ENCODE measurements around the gene TPPP2. TPM values are rescaled to one million over a fixed set of nuclear protein-coding genes. Genes with fewer than 3 reads are reported as not detected.

TPPP2 gene
- polyA plus RNA-seq, 3 donors from 2014 or later, result not detected

GRCh38 chr14:21048638-21049037 lies 18.6 kb downstream of the TPPP2 start:
- Mint-ChIP-seq H3K27ac (no peak overlapping the region), H3K27me3 (ENCODE audit: low read depth in 3 of 3) (peaks cover 0 to 2% (median 2%) of the 10 kb centered on the region in 3 donors), H3K4me1 (no peaks in the 10 kb centered on the region), H3K4me3 (no peak overlapping the region), H3K9me3 (no peaks in the 10 kb centered on the region), H3K36me3 (no peaks in the 10 kb centered on the region)
- DNase-seq, result no peak

- H3K36me3 Mint-ChIP-seq, result no peaks in the 10 kb centered on the region
- no peaks in the 10 kb centered on the region for H3K4me1 Mint-ChIP-seq
- DNase-seq, result no peak
- H3K27ac Mint-ChIP-seq, result no peak overlapping the region
- H3K9me3 Mint-ChIP-seq, result no peaks in the 10 kb centered on the region
- peaks cover 0 to 2% (median 2%) of the 10 kb centered on the region in 3 donors for H3K27me3 Mint-ChIP-seq (ENCODE audit: low read depth in 3 of 3)
- no peak overlapping the region for H3K4me3 Mint-ChIP-seq
Observed at GRCh38 chr14:21049271-21049673, 19.3 kb downstream of the TPPP2 start.

- H3K4me3 Mint-ChIP-seq, result no peak overlapping the region
Observed at GRCh38 chr14:21050597-21050996, 20.6 kb downstream of the TPPP2 start.

GRCh38 chr14:21053184-21054122 lies 23.4 kb downstream of the TPPP2 start:
- H3K4me3 Mint-ChIP-seq, result no peak overlapping the region
- DNase-seq, result no peak
- no peaks in the 10 kb centered on the region for H3K9me3 Mint-ChIP-seq
- H3K27me3 Mint-ChIP-seq (ENCODE audit: low read depth in 3 of 3), result peaks cover 0 to 7% (median 2%) of the 10 kb centered on the region in 3 donors
- no peak overlapping the region for H3K27ac Mint-ChIP-seq
- no peaks in the 10 kb centered on the region for H3K36me3 Mint-ChIP-seq
- H3K4me1 Mint-ChIP-seq, result no peaks in the 10 kb centered on the region

More at GRCh38 chr14:21050597-21050996, 20.6 kb downstream of the TPPP2 start:
- Mint-ChIP-seq H3K4me1 (no peaks in the 10 kb centered on the region), H3K27ac (no peak overlapping the region), H3K9me3 (no peaks in the 10 kb centered on the region), H3K27me3 (ENCODE audit: low read depth in 3 of 3) (peaks cover 0 to 2% (median 0%) of the 10 kb centered on the region in 3 donors), H3K36me3 (no peaks in the 10 kb centered on the region)
- DNase-seq, result no peak

GRCh38 chr14:21054123-21054767 lies 24.2 kb downstream of the TPPP2 start:
- Mint-ChIP-seq H3K4me3 (no peak overlapping the region), H3K27me3 (ENCODE audit: low read depth in 3 of 3) (peaks cover 0 to 7% (median 2%) of the 10 kb centered on the region in 3 donors), H3K36me3 (no peaks in the 10 kb centered on the region), H3K9me3 (no peaks in the 10 kb centered on the region), H3K27ac (no peak overlapping the region), H3K4me1 (no peaks in the 10 kb centered on the region)
- no peak for DNase-seq

GRCh38 chr14:21054768-21055145 lies 24.7 kb downstream of the TPPP2 start:
- DNase-seq, result no peak
- no peaks in the 10 kb centered on the region for H3K4me1 Mint-ChIP-seq
- peaks cover 0 to 7% (median 2%) of the 10 kb centered on the region in 3 donors for H3K27me3 Mint-ChIP-seq (ENCODE audit: low read depth in 3 of 3)
- H3K4me3 Mint-ChIP-seq, result no peak overlapping the region
- no peaks in the 10 kb centered on the region for H3K36me3 Mint-ChIP-seq
- no peaks in the 10 kb centered on the region for H3K9me3 Mint-ChIP-seq
- no peak overlapping the region for H3K27ac Mint-ChIP-seq

GRCh38 chr14:21055432-21056117 lies 25.6 kb downstream of the TPPP2 start:
- H3K27ac Mint-ChIP-seq, result no peak overlapping the region
- peaks cover 0 to 7% (median 2%) of the 10 kb centered on the region in 3 donors for H3K27me3 Mint-ChIP-seq (ENCODE audit: low read depth in 3 of 3)
- H3K36me3 Mint-ChIP-seq, result no peaks in the 10 kb centered on the region
- H3K4me3 Mint-ChIP-seq, result no peak overlapping the region
- no peak for DNase-seq
- no peaks in the 10 kb centered on the region for H3K9me3 Mint-ChIP-seq
- no peaks in the 10 kb centered on the region for H3K4me1 Mint-ChIP-seq

- Mint-ChIP-seq H3K4me3 (no peak overlapping the region), H3K27me3 (ENCODE audit: low read depth in 3 of 3) (peaks cover 0 to 7% (median 2%) of the 10 kb centered on the region in 3 donors), H3K36me3 (no peaks in the 10 kb centered on the region), H3K27ac (no peak overlapping the region), H3K4me1 (no peaks in the 10 kb centered on the region), H3K9me3 (no peaks in the 10 kb centered on the region)
- DNase-seq, result no peak
Observed at GRCh38 chr14:21056520-21057163, 26.6 kb downstream of the TPPP2 start.

- Mint-ChIP-seq H3K4me1 (no peaks in the 10 kb centered on the region), H3K9me3 (no peaks in the 10 kb centered on the region), H3K27me3 (ENCODE audit: low read depth in 3 of 3) (peaks cover under 1 to 10% (median 9%) of the 10 kb centered on the region in 3 donors), H3K4me3 (no peak within 1 kb of the TSS), H3K36me3 (no peaks in the 10 kb centered on the region), H3K27ac (no peak within 1 kb of the TSS)
- no peak for DNase-seq
Observed at GRCh38 chr14:21057803-21058675, 28.0 kb downstream of the TPPP2 start, which contains the start of gene RNASE8. RNASE8 (plus strand) TSS chr14:21057822; CDS start chr14:21057893, 71 bp downstream.

DNA sequence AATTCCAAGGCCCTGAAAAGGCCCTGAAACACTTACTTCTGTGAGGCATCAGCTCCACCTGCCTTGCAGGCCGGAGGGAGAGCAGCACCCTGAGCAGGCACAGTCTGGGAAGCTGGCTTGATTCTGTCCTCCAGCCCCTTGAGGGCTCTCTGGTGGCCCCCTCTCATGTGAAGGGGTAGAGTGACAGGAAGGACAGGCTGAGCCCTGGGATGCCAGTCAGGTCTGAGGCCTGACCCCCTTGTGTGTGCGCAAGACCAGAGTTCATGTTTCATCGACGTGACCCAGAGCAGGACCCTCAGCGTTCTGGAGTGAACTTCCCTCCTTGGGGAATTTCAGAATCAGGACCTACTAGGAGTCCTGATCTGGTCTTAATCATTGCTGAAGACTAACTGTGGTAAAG lies 28.9 kb downstream of the TPPP2 start:
- H3K4me1 Mint-ChIP-seq, result no peaks in the 10 kb centered on the region
- H3K4me3 Mint-ChIP-seq, result no peak overlapping the region

GRCh38 chr14:21059842-21060613 lies 30.0 kb downstream of the TPPP2 start:
- Mint-ChIP-seq H3K9me3 (no peaks in the 10 kb centered on the region), H3K27me3 (ENCODE audit: low read depth in 3 of 3) (peaks cover 2 to 22% (median 8%) of the 10 kb centered on the region in 3 donors), H3K4me3 (no peak overlapping the region), H3K4me1 (no peaks in the 10 kb centered on the region), H3K36me3 (no peaks in the 10 kb centered on the region), H3K27ac (no peak overlapping the region)
- DNase-seq, result no peak

More for the DNA sequence above, 28.9 kb downstream of the TPPP2 start:
- Mint-ChIP-seq H3K27me3 (ENCODE audit: low read depth in 3 of 3) (peaks cover 2 to 17% (median 8%) of the 10 kb centered on the region in 3 donors), H3K36me3 (no peaks in the 10 kb centered on the region), H3K27ac (no peak overlapping the region), H3K9me3 (no peaks in the 10 kb centered on the region)
- DNase-seq, result no peak

DNA sequence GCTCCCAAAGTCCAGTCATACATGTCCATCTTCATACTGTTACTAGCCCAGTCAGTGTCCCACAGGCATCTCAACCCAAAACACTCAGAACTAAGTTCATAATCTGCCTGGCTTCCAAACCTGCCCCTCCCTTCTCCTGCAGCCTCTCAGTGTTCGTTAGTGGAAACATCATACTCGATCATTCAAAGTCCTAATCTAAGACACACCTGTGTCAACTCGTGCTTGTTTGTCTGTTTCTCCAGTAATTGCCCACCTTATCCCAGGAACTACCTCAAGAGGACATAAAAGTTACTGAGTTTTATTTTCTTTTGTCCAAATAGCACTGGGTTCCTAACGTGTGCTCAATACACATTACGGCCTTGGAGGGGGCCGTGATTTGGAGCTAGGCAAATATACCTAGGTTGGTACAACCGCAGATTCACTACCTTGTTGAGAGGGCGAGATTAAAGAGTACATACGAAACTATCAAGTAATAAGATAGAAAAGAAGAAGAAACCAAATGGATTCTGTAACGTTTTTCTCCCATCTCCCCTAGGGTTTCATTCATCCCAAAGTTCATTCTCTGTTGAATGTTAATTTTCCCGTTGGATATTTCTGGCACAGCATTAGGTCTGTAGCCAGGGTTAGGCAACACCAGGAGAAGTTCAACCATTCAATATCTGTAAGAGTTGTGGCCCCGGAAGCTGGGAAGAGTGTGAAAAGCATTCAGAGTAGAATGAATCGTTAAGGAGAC lies 30.8 kb downstream of the TPPP2 start:
- Mint-ChIP-seq H3K4me1 (no peaks in the 10 kb centered on the region), H3K36me3 (no peaks in the 10 kb centered on the region), H3K27ac (no peak overlapping the region), H3K27me3 (ENCODE audit: low read depth in 3 of 3) (peaks cover 8 to 25% (median 11%) of the 10 kb centered on the region in 3 donors), H3K4me3 (no peak overlapping the region), H3K9me3 (no peaks in the 10 kb centered on the region)
- DNase-seq, result no peak

Data from immature natural killer cell (primary cell).